CD4-positive, alpha-beta T cell treated with Interleukin-10 for 1 hour (primary cell): ENCODE data around the gene SULT1A1.
"Not testable (repeated sequence)": the region's sequence is repeated elsewhere in the genome, so short reads cannot be mapped to it uniquely, and the experiment has no call there.

Source experiments
- DNase-seq: peaks from one replicate; pipeline ENCODE4 v3.0.0-alpha.2; 2020

The SULT1A1 gene

GRCh38 chr16:28609631-28610594 lies at the start of gene SULT1A1:
TSS of gene SULT1A1 (minus strand) at chr16:28610044. CDS start at chr16:28608855, 1,189 bp downstream.
- DNase-seq = no peak

GRCh38 chr16:28639959-28640358 lies 30.1 kb upstream of the SULT1A1 start:
- DNase-seq = not testable (repeated sequence)

GRCh38 chr16:28638359-28638758 lies 28.5 kb upstream of the SULT1A1 start:
- DNase-seq = not testable (repeated sequence)

GRCh38 chr16:28637765-28638164 lies 27.9 kb upstream of the SULT1A1 start, which contains the start of gene NPIPB8:
TSS of gene NPIPB8 (plus strand) at chr16:28638065. CDS start at chr16:28638361, 296 bp downstream.
- not testable (repeated sequence) for DNase-seq

GRCh38 chr16:28636093-28636823 lies 26.4 kb upstream of the SULT1A1 start:
- not testable (repeated sequence) for DNase-seq

GRCh38 chr16:28630905-28631304 lies 21.1 kb upstream of the SULT1A1 start:
- DNase-seq = not testable (repeated sequence)

GRCh38 chr16:28623172-28623711 lies 13.4 kb upstream of the SULT1A1 start:
- DNase-seq = peak; percentile 67

- DNase-seq = not testable (repeated sequence)
Measured at GRCh38 chr16:28622532-28623171, 12.8 kb upstream of the SULT1A1 start.

GRCh38 chr16:28621481-28622155 lies 11.8 kb upstream of the SULT1A1 start:
- DNase-seq = no peak

- not testable (repeated sequence) for DNase-seq
Measured at GRCh38 chr16:28620316-28620715, 10.5 kb upstream of the SULT1A1 start.

- no peak for DNase-seq
Measured at GRCh38 chr16:28617874-28618273, 8.0 kb upstream of the SULT1A1 start.

- no peak for DNase-seq
Measured at GRCh38 chr16:28616636-28617035, 6.8 kb upstream of the SULT1A1 start.

- DNase-seq = not testable (repeated sequence)
Measured at GRCh38 chr16:28616224-28616577, 6.4 kb upstream of the SULT1A1 start.

GRCh38 chr16:28615486-28616223 lies 5.8 kb upstream of the SULT1A1 start:
- peak; percentile 38 for DNase-seq

GRCh38 chr16:28614561-28614960 lies 4.7 kb upstream of the SULT1A1 start:
- not testable (repeated sequence) for DNase-seq

GRCh38 chr16:28613912-28614311 lies 4.1 kb upstream of the SULT1A1 start:
- not testable (repeated sequence) for DNase-seq

- DNase-seq = not testable (repeated sequence)
Measured at GRCh38 chr16:28612359-28613280, 2.8 kb upstream of the SULT1A1 start.

- no peak for DNase-seq
Measured at GRCh38 chr16:28610595-28611191, 849 bp upstream of the SULT1A1 start.

- not testable (repeated sequence) for DNase-seq
Measured at GRCh38 chr16:28608867-28609596, 812 bp downstream of the SULT1A1 start.
